ENCODE data around the gene TYW1. TPM values are rescaled to one million over a fixed set of nuclear protein-coding genes. Genes with fewer than 3 reads are reported as not detected.

Gene TYW1
- total and polyA plus RNA-seq, 7 donors: 3.0 to 47.2 (median 14.3) TPM

DNA sequence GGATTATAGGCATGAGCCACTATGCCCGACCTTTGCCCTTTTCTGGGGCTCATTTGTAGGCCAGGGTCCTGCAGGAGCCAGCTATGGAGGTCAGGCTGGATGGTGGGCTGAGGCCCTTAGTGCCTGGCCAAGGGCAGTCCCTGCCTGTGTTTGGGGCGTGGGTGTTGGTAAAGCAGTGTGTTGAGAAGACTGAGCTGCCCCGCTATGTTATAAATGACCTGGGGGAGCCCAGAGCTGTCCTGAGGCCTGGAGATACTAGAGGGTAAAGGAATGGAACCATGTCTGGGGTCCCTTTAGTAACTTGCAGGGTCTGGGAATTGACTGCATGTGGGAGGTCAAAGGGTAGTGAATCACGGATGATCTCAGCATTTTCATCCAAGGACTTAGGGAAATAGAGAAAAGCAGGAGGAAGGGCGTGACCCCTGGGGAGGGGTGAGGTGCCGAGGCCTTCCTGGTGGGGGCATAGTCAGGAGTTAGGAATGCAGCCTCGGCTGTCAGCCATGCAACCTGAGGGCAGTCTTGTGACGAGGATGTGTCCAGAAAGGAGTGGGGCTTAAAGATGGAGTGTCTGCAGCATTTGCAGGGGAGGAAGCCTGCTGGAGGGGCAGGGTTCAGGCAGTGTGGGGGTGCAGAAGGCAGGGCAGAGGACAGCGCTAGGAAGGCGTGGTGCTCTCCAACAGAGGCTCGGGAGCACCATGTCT lies 44.1 kb upstream of the TYW1 start:
- no peak for TF ChIP-seq POLR2A (IDR thresholded peaks at IDR 0.05)
- TF ChIP-seq, protein P1, sequence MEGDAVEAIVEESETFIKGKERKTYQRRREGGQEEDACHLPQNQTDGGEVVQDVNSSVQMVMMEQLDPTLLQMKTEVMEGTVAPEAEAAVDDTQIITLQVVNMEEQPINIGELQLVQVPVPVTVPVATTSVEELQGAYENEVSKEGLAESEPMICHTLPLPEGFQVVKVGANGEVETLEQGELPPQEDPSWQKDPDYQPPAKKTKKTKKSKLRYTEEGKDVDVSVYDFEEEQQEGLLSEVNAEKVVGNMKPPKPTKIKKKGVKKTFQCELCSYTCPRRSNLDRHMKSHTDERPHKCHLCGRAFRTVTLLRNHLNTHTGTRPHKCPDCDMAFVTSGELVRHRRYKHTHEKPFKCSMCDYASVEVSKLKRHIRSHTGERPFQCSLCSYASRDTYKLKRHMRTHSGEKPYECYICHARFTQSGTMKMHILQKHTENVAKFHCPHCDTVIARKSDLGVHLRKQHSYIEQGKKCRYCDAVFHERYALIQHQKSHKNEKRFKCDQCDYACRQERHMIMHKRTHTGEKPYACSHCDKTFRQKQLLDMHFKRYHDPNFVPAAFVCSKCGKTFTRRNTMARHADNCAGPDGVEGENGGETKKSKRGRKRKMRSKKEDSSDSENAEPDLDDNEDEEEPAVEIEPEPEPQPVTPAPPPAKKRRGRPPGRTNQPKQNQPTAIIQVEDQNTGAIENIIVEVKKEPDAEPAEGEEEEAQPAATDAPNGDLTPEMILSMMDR (IDR thresholded peaks at IDR 0.05): no peak
- no peak for TF ChIP-seq EP300 (IDR thresholded peaks at IDR 0.05)
- no peak for TF ChIP-seq POLR2AphosphoS5 (IDR thresholded peaks at IDR 0.05)
- WGBS, 2 donors: 52 to 74% methylated on average over 11 of the region's 11 CpGs
- Histone ChIP-seq H3K27me3 (no peaks in the 10 kb centered on the region), H3K9me3 (no peaks in the 10 kb centered on the region), H3K4me1 (no peaks in the 10 kb centered on the region), H3K27ac (no peak overlapping the region), H3K4me3 (no peak overlapping the region), H3K36me3 (peaks cover 17 to 99% (median 63%) of the 10 kb centered on the region in 4 donors)
- DNase-seq: no peak
- intact Hi-C loops (cut with DNase I): no loop called here

DNA sequence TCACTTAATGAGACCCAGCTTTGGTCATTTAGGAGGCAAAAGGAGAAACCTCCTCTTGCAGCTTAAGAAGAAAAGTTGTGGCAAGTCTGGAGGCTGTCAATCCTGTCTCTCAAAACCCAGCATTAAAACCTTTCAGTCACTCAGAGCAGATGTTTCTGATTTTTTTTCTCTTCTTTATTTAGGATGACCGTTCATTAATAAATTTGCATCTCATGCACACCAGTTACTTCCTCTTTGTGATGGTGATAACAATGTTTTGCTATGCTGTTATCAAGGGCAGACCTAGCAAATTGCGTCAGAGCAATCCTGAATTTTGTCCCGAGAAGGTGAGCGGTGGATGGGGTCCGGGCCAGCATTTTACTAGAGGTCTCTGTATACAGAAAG lies 43.6 kb upstream of the TYW1 start:
- TF ChIP-seq POLR2AphosphoS5 (IDR thresholded peaks at IDR 0.05) (no peak), POLR2A (IDR thresholded peaks at IDR 0.05) (no peak), EP300 (IDR thresholded peaks at IDR 0.05) (no peak)
- TF ChIP-seq, protein P1 (IDR thresholded peaks at IDR 0.05): no peak

DNA sequence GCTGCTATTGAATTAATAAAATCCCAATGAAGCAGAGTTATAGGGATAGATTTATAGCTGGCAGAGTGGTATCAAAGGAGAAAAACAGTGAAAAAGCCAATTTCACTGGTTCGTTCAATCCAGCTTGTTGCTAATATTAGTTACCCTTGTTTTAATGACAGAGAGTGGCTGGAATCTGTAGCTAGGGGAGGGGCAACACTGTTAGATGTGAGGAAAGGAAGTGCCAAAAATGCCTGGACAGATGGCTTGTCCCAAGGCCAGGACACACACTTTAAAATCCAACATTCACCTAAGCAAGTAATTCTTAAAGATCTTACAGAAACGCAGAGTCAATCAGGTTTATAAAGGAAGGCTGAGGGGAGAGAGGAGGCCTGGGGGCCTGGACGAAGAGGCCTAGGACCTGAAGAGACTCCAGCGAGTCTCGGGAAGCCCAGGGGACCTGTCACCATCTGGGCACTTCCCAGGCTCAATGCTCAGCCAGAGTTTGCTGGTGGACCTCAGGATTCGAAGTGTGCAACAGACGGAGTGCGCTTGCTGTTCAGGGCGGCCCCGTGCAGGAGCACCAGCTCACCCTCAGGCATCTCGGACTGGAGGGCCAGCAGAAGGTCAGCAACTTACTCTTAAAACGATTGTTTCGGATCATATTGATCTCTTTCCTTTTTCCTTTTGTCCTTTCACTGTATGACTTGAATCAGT lies 38.9 kb upstream of the TYW1 start:
- Histone ChIP-seq H3K27ac (no peak overlapping the region), H3K27me3 (no peaks in the 10 kb centered on the region), H3K4me1 (no peaks in the 10 kb centered on the region), H3K36me3 (peaks cover 1 to 72% (median 36%) of the 10 kb centered on the region in 4 donors), H3K4me3 (no peak overlapping the region), H3K9me3 (no peaks in the 10 kb centered on the region)
- no peak for TF ChIP-seq POLR2A (IDR thresholded peaks at IDR 0.05)
- TF ChIP-seq, protein P1 (IDR thresholded peaks at IDR 0.05): no peak
- TF ChIP-seq EP300 (IDR thresholded peaks at IDR 0.05): no peak
- TF ChIP-seq POLR2AphosphoS5 (IDR thresholded peaks at IDR 0.05): no peak
- intact Hi-C loops (cut with DNase I): no loop called here
- DNase-seq: no peak
- WGBS, 2 donors: 93 to 94% methylated on average over 13 of the region's 13 CpGs

More for the DNA sequence above, 43.6 kb upstream of the TYW1 start:
- Histone ChIP-seq H3K4me3 (no peak overlapping the region), H3K9me3 (no peaks in the 10 kb centered on the region), H3K36me3 (peaks cover 17 to 99% (median 65%) of the 10 kb centered on the region in 4 donors), H3K4me1 (no peaks in the 10 kb centered on the region), H3K27me3 (no peaks in the 10 kb centered on the region), H3K27ac (no peak overlapping the region)
- intact Hi-C loops (cut with DNase I): no loop called here
- WGBS, 2 donors: 84 to 89% methylated on average over 5 of the region's 5 CpGs
- DNase-seq: no peak

DNA sequence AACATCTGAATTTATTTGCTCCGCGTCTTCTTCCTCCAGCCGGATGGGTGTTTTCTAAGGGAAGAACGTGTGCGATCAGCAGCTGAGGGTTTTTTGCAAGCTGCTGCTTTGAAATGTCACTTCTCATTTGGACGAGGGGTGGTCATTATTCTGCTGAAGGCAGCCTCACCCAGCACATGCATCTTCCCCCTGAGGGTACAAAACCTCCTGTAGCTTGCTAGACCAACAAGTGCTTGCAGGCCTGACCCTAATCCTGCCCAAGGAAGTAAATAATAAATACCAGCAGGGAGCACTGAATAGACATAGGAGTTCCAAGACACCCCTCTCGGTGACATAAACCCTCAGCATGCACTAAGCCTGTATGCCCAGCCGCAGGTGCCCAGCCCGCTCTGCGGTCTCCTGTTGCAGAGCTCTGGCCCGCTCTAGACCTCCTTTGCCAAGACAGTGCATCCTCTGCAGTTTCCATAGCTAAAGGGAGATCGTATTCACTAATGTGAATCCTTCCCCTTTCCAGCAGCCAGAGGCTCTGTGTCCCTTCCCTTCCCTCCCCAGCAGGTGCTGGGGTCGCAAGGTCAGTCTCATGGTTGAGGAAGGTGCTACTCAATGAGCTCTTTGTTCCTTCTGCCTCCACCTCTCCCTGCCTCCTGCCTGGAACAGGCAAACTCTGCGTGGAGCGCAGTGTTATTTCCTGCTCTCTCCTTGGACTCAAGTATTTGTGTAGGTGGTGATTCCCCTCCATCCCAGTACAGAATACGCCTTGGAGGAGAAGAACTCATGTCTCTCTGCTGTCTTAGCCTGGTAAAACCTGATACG lies 37.9 kb upstream of the TYW1 start:
- H3K4me1 ChIP-seq: no peaks in the 10 kb centered on the region
- TF ChIP-seq EP300 (IDR thresholded peaks at IDR 0.05) (no peak), POLR2A (IDR thresholded peaks at IDR 0.05) (no peak), POLR2AphosphoS5 (IDR thresholded peaks at IDR 0.05) (no peak)
- TF ChIP-seq, protein P1 (IDR thresholded peaks at IDR 0.05): no peak
- intact Hi-C loops (cut with DNase I): no loop called here
- H3K27me3 ChIP-seq: no peaks in the 10 kb centered on the region
- H3K4me3 ChIP-seq: no peak overlapping the region
- H3K9me3 ChIP-seq: no peaks in the 10 kb centered on the region
- no peak for DNase-seq
- no peak overlapping the region for H3K27ac ChIP-seq
- 39 to 78% methylated on average over 17 of the region's 17 CpGs for WGBS, 2 donors
- H3K36me3 ChIP-seq: peaks cover 0 to 62% (median 28%) of the 10 kb centered on the region in 4 donors
